Trophoblast cell (in vitro differentiated cells and primary cell): Measurements from ENCODE around the gene C19orf44.
A peak's percentile ranks its signal among the peaks of the same experiment; 100 is the strongest.
"Not testable (repeated sequence)": the region's sequence is repeated elsewhere in the genome, so short reads cannot be mapped to it uniquely, and the experiment has no call there.

Source experiments
- DNase-seq, 2 donors: peaks; one replicate each; pipeline ENCODE4 v3.0.0-alpha.2; 2016
- H2AFZ ChIP-seq: 2 replicates; pipeline ENCODE4 v1.6.1; 2013; ENCODE audit warnings: low read length, moderate library complexity, mild to moderate bottlenecking; ENCODE audit not compliant: insufficient read depth, poor library complexity
- H2AK5ac ChIP-seq: 2 replicates; pipeline ENCODE4 v1.6.1; 2013; ENCODE audit warnings: mild to moderate bottlenecking, low read length
- H2BK120ac ChIP-seq: 2 replicates; pipeline ENCODE4 v1.6.1; 2013; ENCODE audit warnings: low read length, mild to moderate bottlenecking, moderate library complexity; ENCODE audit not compliant: insufficient read depth, poor library complexity
- H2BK12ac ChIP-seq: 2 replicates; pipeline ENCODE4 v1.6.1; 2013; ENCODE audit warnings: mild to moderate bottlenecking, low read length, moderate library complexity
- H2BK5ac ChIP-seq: 2 replicates; pipeline ENCODE4 v1.6.1; 2013; ENCODE audit warnings: low read length, low read depth, moderate library complexity, mild to moderate bottlenecking; ENCODE audit not compliant: poor library complexity
- H3K14ac ChIP-seq: 2 replicates; pipeline ENCODE4 v1.6.1; 2013; ENCODE audit warnings: mild to moderate bottlenecking, low read length
- H3K18ac ChIP-seq: 2 replicates; pipeline ENCODE4 v1.6.1; 2013; ENCODE audit warnings: mild to moderate bottlenecking, low read length
- H3K23ac ChIP-seq: 2 replicates; pipeline ENCODE4 v1.6.1; 2013; ENCODE audit warnings: low read length
- H3K27ac ChIP-seq: 2 replicates; pipeline ENCODE4 v1.5.1; 2013; ENCODE audit warnings: low read depth, mild to moderate bottlenecking, inconsistent platforms, low read length, moderate library complexity
- H3K27me3 ChIP-seq: 2 replicates; pipeline ENCODE4 v1.6.1; 2013; ENCODE audit warnings: inconsistent platforms, mild to moderate bottlenecking, low read length, moderate library complexity; ENCODE audit not compliant: insufficient read depth
- H3K36me3 ChIP-seq, 2 experiments: 1 replicate in 1 of 2; 2 replicates in 1 of 2; pipeline ENCODE4 v1.6.1; 2013; ENCODE audit warnings: low read length in 2 of 2, mild to moderate bottlenecking in 2 of 2, moderate library complexity in 1 of 2; ENCODE audit not compliant: insufficient read depth in 2 of 2, control insufficient read depth in 1 of 2
- H3K4ac ChIP-seq: 2 replicates; pipeline ENCODE4 v1.6.1; 2013; ENCODE audit warnings: low read depth, mild to moderate bottlenecking, low read length, moderate library complexity
- H3K4me1 ChIP-seq, 2 experiments: 1 replicate in 1 of 2; 2 replicates in 1 of 2; pipeline ENCODE4 v1.6.1; 2013; ENCODE audit warnings: low read length in 2 of 2, mild to moderate bottlenecking in 2 of 2, moderate library complexity in 1 of 2; ENCODE audit not compliant: insufficient read depth in 2 of 2, control insufficient read depth in 1 of 2
- H3K4me2 ChIP-seq: 2 replicates; pipeline ENCODE4 v1.6.1; 2013; ENCODE audit warnings: inconsistent platforms, mild to moderate bottlenecking, low read length, moderate library complexity
- H3K4me3 ChIP-seq: 2 replicates; pipeline ENCODE4 v1.5.1; 2013; ENCODE audit warnings: mild to moderate bottlenecking, low read depth, low read length, inconsistent platforms
- H3K79me1 ChIP-seq: one replicate; pipeline ENCODE4 v1.6.1; 2013; ENCODE audit warnings: low read length
- H3K79me2 ChIP-seq: 2 replicates; pipeline ENCODE4 v1.6.1; 2013; ENCODE audit warnings: low read length, mild to moderate bottlenecking; ENCODE audit not compliant: control insufficient read depth, insufficient read depth, poor library complexity
- H3K9ac ChIP-seq: 2 replicates; pipeline ENCODE4 v1.6.1; 2013; ENCODE audit warnings: mild to moderate bottlenecking, low read length
- H3K9me3 ChIP-seq: 2 replicates; pipeline ENCODE4 v1.6.1; 2013; ENCODE audit warnings: low read depth, mild to moderate bottlenecking, control low read depth, inconsistent platforms, low read length; ENCODE audit not compliant: insufficient read depth
- H4K12ac ChIP-seq: 2 replicates; pipeline ENCODE4 v1.6.1; 2013; ENCODE audit warnings: low read depth, mild to moderate bottlenecking, low read length, moderate library complexity
- H4K8ac ChIP-seq: 2 replicates; pipeline ENCODE4 v1.6.1; 2013; ENCODE audit warnings: low read depth, mild to moderate bottlenecking, low read length, moderate library complexity
- H4K91ac ChIP-seq: one replicate; pipeline ENCODE4 v1.6.1; 2013; ENCODE audit warnings: low read depth, mild to moderate bottlenecking, low read length, moderate library complexity
- WGBS: extraction: QIAGEN DNeasy Blood & Tissue Kit; methylation state at CpG from one replicate; pipeline ENCODE4 v1.1.7; 2013; ENCODE audit warnings: missing lambda C conversion rate; ENCODE audit not compliant: insufficient read length, insufficient coverage; ENCODE audit errors: extremely low coverage; 5-methylcytosine and 5-hydroxymethylcytosine counted together

Gene C19orf44

GRCh38 chr19:16463991-16464575 is 32.1 kb upstream of the C19orf44 start:
- no CpG with 5 or more reads among the region's 12 CpGs for WGBS
- Histone ChIP-seq H3K79me1 (peaks cover 4% of the 10 kb centered on the region), H3K4ac (no peak overlapping the region), H2AK5ac (peak overlapping the region; percentile 35), H3K27ac (peak overlapping the region; percentile 73), H2BK120ac (peak overlapping the region; percentile 1), H3K18ac (peak overlapping the region; percentile 8), H3K9me3 (peaks cover 1% of the 10 kb centered on the region), H3K36me3 (peaks cover 0 to 3% of the 10 kb centered on the region in 2 experiments), H3K27me3 (no peaks in the 10 kb centered on the region), H2AFZ (no peak overlapping the region), H4K12ac (no peak overlapping the region), H4K91ac (peak overlapping the region; percentile 31), H3K14ac (peak overlapping the region; percentile 21), H3K4me3 (no peak overlapping the region), H4K8ac (no peak overlapping the region), H3K79me2 (peaks cover 21% of the 10 kb centered on the region), H3K4me1 (peaks cover 20 to 26% of the 10 kb centered on the region in 2 experiments), H2BK12ac (peak overlapping the region; percentile 14), H2BK5ac (peak overlapping the region; percentile 39), H3K9ac (no peak overlapping the region), H3K4me2 (peak overlapping the region; percentile 32), H3K23ac (no peak overlapping the region)
- DNase-seq: peak; percentile 69 to 85

DNA sequence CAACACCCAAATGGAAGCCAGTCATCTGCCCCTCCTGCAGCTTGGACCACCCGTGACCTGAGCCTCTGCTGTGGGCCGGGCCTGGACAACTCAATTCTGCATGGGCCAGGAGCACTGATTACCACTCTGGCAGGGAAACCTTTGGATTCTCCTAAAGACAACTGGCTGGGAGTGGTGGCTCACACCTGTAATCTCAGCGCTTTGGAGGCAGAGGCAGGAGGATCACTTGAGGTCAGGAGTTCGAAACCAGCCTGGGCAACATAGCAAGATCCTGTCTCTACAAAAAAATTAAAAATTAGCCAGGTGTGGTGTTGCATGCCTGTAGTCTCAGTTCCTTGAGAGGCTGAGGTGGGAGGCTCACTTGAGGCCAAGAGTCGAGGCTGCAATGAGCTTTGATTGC is 31.0 kb upstream of the C19orf44 start:
- Histone ChIP-seq H3K36me3 (peaks cover 0 to 3% of the 10 kb centered on the region in 2 experiments), H3K9me3 (peaks cover 1% of the 10 kb centered on the region), H3K27me3 (no peaks in the 10 kb centered on the region), H4K91ac (no peak overlapping the region), H3K4me3 (peak overlapping the region; percentile 48), H3K79me2 (peaks cover 19% of the 10 kb centered on the region), H2BK120ac (peak overlapping the region; percentile 5), H3K14ac (no peak overlapping the region), H3K23ac (no peak overlapping the region), H2BK5ac (no peak overlapping the region), H2AK5ac (no peak overlapping the region), H2AFZ (no peak overlapping the region), H3K79me1 (peaks cover 4% of the 10 kb centered on the region), H3K4me1 (peaks cover 20 to 31% of the 10 kb centered on the region in 2 experiments), H3K4me2 (no peak overlapping the region), H3K27ac (no peak overlapping the region), H3K4ac (no peak overlapping the region), H3K9ac (peak overlapping the region; percentile 59), H2BK12ac (no peak overlapping the region), H4K8ac (no peak overlapping the region), H3K18ac (peak overlapping the region; percentile 19), H4K12ac (no peak overlapping the region)
- DNase-seq: no peak
- no CpG with 5 or more reads among the region's 5 CpGs for WGBS

DNA sequence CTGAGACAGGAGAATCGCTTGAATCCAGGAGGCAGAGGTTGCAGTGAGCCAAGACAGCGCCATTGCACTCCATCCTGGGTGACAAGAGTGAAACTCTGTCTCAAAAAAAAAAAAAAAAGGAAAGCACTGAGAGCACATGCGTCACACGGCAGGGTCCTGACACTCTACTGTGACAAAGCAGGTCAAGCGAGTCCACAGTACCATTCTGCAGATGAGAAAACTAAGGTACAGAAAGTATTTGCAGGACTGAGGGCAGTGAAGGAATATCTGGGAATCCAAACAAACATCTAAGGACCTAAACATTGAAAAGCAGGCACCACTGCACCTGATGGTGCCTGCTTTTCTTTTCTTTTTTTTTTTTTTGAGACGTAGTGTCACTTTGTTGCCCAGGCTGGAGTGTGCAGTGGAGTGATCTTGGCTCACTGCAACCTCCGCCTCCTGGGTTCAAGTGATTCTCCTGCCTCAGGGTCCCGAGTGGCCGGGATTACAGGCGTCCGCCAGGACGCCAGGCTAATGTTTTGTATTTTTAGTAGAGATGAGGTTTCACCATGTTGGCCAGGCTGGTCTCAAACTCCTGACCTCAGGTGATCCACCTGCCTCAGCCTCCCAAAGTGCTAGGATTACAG is 29.3 kb upstream of the C19orf44 start:
- not testable (repeated sequence) for H3K79me1 ChIP-seq, H3K9me3 ChIP-seq, H2BK5ac ChIP-seq, H3K36me3 ChIP-seq, H3K18ac ChIP-seq, H3K9ac ChIP-seq, H2BK120ac ChIP-seq, H3K14ac ChIP-seq, H2AFZ ChIP-seq, H3K23ac ChIP-seq, H2AK5ac ChIP-seq, H3K4me3 ChIP-seq, H2BK12ac ChIP-seq, H3K4me2 ChIP-seq, H3K27ac ChIP-seq, H4K12ac ChIP-seq, H4K91ac ChIP-seq, H3K27me3 ChIP-seq, H4K8ac ChIP-seq, H3K4ac ChIP-seq
- peak in 1 of 2 donors; percentile 70 for DNase-seq
- peaks cover 22 to 33% of the 10 kb centered on the region in 2 experiments for H3K4me1 ChIP-seq
- WGBS: no CpG with 5 or more reads among the region's 12 CpGs
- H3K79me2 ChIP-seq: peaks cover 16% of the 10 kb centered on the region

DNA sequence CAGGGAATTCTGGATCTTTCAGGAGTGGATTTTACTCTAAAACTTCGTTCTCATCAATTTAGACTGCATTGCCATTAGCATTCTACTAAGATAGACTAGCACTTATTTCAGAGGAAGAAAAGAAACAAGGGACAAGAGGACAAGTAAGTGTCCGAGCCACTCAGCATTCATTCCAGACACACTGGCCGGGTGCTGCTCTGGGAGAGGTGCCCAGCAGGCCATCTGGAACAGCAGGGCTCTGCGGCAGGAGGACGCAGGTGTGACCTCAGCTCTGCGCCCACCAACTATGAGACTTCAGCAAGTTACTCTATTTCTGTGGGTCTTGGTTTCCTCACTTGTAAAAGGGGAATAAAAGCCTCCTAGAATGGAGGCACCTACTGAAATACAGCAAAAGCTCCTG is 28.6 kb upstream of the C19orf44 start:
- H3K14ac ChIP-seq: no peak overlapping the region
- no peak overlapping the region for H4K8ac ChIP-seq
- H3K4me1 ChIP-seq: peaks cover 23 to 33% of the 10 kb centered on the region in 2 experiments
- peaks cover 10% of the 10 kb centered on the region for H3K79me1 ChIP-seq
- H2AK5ac ChIP-seq: no peak overlapping the region
- H3K4me3 ChIP-seq: no peak overlapping the region
- no peak overlapping the region for H2BK5ac ChIP-seq
- no CpG with 5 or more reads among the region's 6 CpGs for WGBS
- peaks cover 0 to 3% of the 10 kb centered on the region in 2 experiments for H3K36me3 ChIP-seq
- H3K27ac ChIP-seq: no peak overlapping the region
- H3K18ac ChIP-seq: no peak overlapping the region
- no peak overlapping the region for H3K9ac ChIP-seq
- no peak overlapping the region for H2BK120ac ChIP-seq
- no peak overlapping the region for H2AFZ ChIP-seq
- no peak for DNase-seq
- peaks cover 1% of the 10 kb centered on the region for H3K9me3 ChIP-seq
- H3K79me2 ChIP-seq: peaks cover 17% of the 10 kb centered on the region
- peak overlapping the region; percentile 16 for H3K4ac ChIP-seq
- no peaks in the 10 kb centered on the region for H3K27me3 ChIP-seq
- no peak overlapping the region for H4K12ac ChIP-seq
- H3K23ac ChIP-seq: no peak overlapping the region
- no peak overlapping the region for H4K91ac ChIP-seq
- no peak overlapping the region for H3K4me2 ChIP-seq
- H2BK12ac ChIP-seq: no peak overlapping the region
